ENCODE measurements around the gene HKDC1.
"Not testable (repeated sequence)": the region's sequence is repeated elsewhere in the genome, so short reads cannot be mapped to it uniquely, and the experiment has no call there.

The HKDC1 gene

DNA sequence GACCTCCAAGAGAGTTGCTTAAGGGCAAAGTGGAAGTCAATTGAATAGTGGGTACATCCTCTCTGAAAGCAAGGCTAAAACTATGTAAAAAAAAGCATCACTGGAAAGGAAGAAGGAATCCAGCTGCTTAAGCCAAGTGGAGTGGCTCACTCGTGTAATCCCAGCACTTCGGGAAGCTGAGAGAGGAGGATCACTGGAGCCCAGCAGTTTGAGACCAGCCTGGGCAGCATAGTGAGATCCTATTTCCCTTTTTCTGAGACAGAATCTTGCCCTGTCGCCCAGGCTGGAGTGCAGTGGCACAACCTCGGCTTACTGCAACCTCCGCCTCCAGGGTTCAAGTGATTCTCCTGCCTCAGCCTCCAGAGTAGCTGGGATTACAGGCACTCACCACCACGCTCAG is 64.3 kb downstream of the HKDC1 start:
- DNase-seq, result not testable (repeated sequence)

DNA sequence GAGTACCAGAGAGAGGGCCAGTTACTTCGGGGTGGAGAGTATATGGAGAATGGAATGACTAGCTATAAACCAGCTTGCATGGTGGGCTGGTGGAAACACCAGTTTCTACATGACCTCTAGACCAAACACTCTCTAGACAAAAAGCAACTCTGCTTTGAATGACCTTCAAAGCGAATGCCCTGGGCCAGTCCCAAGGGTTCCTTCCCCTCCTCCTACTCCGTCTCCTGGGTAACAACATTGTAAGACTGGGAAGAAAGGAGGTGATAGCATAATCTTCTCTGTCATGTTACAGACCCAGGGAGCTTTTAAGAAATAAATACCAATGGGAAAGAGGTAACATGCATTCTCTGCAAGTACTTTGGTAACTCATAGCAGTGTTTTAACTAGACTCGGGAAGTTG is 65.6 kb downstream of the HKDC1 start:
- DNase-seq, result no peak

DNA sequence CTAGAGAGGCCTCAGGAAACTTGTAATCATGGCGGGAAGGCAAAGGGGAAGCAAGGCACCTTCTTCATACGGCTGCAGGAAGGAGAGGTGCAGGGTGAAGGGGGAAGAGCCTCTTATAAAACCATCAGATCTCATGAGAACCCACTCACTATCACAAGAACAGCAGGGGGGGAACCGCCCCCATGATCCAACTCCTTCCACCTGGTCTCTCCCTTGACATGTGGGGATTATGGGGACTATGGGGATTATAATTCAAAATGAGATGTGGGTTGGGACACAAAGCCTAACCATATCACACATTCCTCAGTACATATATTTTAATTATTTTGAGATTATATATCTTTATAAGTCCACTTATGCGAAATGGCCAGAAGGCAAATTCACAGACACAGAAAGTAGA is 67.0 kb downstream of the HKDC1 start:
- no peak for DNase-seq

DNA sequence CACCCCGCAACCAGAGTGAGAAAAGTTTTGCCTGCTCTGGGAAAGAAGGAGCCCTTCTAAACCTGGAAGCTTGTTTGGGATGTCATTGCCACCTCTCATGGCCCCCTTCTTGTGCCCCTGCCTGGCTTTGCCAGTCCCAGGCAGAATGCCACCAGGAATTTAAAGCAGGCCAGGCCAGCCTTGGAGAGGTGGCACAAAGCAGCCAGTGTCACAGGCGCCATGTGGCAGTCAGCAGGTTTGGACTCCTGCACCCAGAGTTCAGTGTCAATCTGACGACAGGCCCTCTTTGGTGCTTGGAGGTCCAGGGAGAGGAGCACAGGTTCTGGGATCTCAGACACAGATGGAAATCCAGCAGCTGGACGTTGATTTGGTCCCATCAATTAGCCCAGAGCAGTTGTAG is 70.9 kb downstream of the HKDC1 start:
- DNase-seq, result no peak

DNA sequence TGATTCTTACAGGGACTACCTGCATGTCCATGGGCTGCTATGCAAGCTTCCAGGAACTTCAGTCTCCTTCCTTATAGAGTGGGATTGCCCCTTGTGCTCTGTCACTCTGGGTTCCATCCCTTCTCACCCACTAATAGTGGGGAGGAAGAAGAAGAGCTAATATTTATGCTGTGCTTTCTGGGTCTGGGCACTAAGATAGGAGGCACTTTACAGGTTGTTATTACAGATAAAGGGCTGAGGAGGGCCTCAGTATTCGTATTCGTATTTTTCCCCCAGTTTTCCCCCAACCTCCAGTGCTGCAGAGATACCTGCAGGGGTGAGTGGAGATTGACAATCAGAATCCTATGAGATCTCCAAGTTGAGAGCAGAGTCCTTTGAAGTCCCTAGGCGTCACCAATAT is 72.3 kb downstream of the HKDC1 start:
- DNase-seq, result no peak

DNA sequence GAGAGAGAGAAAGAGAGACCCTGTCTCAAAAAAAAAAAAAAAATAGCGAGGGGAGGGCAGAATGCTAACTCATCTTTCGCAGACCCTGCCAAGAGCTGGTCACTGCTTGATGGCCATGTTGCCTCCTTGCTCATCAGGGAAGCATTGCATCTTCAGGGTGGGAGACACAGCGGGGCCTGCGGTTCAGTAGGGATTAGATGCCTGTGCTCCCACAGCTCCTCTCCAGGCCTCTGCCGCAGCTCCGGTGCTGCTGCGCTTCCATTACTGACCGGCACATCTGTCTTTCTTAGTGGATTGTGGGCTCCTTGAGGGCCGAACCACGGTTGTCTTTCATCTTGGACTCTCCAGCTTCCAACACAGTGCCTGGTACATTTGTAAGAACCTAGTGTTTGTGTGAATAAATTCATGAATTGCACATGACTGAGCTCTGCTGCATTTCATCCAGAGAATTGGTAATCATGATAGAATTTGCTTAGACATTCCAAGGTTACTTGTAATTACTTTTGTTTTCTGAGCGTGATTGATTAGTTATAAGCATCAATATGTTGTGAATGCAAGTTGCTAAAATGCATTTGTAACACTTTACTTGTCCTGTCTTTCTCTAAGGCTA is 75.0 kb downstream of the HKDC1 start:
- DNase-seq, result no peak

DNA sequence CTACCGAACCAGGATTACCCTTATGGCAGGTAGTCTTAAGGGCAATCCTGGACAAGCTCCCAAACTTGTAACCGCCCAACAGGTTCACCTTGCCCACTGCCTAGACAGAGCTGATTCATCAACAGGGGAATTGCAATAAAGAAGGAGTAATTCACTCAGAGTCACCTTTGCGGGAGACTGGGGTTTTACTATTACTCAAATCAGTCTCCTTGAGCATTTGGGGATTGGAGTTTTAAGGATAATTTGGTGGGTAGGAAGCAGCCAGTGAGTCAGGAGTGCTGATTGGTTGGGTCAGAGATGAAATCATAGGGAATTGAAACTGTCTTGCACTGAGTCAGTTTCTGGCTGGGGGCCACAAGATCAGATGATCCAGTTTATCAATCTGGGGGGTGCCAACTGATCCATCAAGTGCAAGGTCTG is 83.5 kb downstream of the HKDC1 start:
- DNase-seq, result no peak

DNA sequence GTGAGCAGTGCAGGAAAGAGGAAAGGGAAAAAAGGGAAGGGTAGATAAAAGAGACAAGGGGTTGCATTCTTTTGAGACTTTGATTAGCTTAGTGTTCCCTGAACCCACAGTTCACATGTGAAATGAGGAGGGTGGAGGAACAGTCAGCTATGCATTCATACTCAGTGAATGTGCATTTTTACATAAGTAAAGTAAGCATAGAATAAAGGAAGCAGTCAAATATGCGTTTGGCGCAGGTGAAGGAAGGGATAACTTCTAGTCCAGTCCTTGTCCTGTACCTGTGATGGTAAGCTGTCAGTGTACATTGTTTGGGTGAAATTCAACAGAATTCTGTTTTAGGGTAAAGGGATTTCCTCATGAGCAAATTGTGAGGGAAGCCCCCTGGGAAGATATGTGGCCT is 86.3 kb downstream of the HKDC1 start:
- DNase-seq, result no peak

DNA sequence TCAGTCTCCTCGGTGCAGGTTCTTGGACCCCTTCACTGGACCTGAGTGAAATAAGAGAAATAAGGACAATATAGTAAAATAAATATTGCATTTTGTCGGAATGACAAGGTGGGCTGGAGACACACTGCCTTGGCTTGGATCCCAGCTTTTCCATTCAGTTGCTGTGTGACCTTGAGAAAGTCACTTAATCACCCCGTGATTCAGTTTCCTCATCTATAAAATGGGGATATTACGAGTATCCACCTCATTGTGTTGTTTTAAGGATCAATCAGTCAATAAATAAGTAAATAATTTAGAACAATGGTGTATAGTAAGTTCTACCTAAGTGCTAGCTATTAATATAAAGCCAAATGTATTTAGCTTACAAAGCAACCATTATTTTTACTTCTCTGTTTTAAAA is 87.3 kb downstream of the HKDC1 start:
- DNase-seq, result no peak

DNA sequence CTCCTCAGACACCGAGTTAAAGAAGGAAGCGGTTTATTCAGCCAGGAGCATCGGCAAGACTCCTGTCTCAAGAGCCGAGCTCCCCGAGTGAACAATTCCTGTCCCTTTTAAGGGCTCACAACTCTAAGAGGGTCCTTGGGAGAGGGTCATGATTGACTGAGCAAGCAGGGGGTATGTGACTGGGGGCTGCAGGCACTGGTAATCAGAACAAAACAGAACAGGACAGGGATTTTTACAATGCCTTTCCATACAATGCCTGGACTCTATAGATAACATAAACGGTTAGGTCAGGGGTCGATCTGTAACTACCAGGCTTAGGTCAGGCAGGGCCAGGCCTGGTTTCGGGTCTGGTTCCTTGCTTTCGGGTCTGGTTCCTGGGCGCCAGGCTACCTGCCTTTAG is 88.2 kb downstream of the HKDC1 start:
- DNase-seq, result not testable (repeated sequence)

DNA sequence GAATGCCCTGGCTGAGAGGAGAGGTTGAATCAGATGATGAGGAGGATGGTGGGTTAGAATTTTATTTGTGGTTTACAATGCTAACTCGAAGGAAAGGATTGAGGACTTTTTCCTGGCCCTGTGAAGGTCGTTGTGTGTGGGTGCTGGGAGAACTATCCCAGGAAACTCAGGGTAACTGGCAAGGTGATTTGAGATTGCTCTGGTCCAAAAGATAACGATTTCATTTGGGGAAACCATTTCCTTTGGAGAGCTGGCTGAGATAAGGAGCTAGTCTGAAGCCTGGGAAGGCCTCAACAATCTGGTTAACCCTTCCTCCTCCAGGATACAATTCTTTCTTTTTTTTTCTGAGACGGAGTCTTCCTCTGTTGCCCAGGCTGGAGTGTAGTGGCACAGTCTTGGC is 91.2 kb downstream of the HKDC1 start:
- no peak for DNase-seq

DNA sequence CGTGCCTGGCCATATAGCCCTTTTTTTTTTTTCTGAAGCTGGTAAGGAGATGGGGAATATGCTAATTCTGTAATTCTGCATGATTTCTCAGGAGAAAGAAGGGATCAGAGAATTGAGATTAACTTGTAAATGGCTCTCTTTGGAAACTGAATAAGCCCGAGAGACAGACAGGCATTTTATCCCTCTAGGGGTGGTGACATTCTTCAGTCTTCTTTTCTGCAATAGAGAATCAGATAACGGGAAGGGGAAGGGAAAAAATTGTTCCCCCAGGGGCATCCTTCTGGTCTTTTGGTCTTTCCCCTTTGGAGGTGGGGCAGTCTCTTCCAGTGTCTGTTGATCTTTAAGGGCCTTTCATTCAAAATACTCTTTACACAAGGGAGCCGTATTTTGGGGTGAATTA is 92.4 kb downstream of the HKDC1 start:
- no peak for DNase-seq

DNA sequence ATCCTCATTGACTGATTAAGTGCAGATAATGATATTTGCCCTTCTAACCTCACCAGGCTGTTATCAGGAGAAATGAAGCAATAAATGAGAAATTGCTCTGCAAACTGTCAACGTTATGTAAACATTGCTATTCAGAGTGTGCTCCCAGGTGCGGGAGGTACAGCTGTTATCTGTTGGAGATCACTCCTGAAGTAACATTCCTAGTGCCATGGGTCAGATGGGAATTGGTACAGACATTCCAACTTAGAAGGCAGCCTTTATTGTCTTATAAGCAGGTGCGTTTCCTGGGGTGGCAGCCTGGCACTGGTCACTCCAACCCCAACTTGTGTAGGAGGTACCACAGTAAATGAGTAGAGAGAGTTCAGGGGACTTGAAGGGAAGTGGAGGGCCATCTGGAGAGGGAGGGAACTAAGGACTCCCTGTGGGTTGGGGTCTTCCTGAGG is 95.0 kb downstream of the HKDC1 start:
- no peak for DNase-seq

DNA sequence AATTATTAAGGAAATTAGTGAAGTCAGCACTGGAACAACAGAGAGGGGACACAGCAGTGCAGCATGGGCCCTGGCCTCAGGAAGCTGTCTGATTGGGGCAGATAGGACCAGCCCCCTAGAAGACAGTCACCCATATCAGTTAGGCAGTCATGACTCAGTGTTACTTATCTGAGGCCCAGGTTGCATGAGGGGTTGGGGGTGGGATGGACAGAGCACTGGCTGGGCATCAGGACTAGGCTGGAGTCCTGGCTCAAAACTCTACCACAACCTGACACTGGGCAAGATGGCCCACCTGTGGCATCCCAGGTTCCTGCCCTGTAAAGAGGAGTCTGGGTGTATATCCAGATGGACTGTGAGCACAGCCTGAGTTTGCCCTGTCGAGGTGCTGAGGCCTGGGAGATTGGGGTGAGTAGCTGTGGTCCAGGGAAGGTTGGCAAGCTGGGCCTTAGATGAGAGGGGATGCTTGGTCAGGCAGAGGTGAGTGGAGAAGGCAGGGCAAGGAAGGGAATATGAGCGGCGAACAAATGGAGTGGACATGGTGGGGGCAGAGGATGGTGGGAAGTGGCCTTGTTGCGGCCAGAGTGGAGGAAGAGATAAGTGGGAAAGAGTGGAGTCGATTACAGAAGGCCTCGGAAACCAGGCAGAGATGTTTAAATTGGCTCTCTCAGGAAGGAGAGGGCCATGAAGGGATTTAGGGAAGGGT is 95.6 kb downstream of the HKDC1 start:
- DNase-seq, result no peak

DNA sequence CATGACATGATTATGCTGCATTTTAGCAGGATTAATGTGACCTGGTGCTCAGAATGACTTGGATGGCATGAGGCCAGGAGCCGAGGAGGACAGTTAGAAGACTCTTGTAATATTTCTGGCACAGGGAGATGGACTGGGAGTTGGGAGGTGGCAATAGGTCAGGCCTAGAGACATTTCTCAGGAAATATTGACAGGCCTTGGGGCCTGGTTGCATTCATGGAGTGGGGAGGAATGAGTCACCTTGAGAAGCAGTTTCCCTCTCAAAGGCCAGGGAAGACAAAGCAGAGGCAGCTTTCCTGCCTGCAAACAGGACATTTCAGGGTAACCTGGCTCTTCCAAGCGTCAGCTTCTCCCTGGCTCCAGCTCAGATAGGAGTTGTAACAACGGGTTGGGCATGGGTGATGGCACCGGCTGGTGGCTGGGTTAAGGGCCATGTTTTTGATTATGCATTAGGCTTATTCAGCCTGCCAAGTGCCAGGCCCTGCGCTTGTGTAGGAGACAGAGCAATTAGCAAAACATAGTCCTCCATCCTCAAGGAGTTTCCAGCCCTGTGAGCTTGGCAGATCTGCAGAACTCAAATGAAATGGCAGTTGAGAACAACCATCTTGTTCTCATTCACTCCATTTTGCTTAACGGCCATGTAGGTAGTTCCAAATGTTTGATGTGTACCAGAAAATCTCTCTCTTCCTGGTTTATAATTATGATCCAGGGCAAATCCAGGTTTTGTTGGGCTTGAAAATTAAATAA is 96.4 kb downstream of the HKDC1 start:
- no peak for DNase-seq
